Smooth muscle cell (in vitro differentiated cells): ENCODE measurements around the gene VWC2. TPM values are rescaled to one million over a fixed set of nuclear protein-coding genes. Genes with fewer than 3 reads are reported as not detected.

Experiments
- DNase-seq: peaks from one replicate; lab custom pipeline; 2025; ENCODE audit not compliant: unreplicated experiment; lab: John Stamatoyannopoulos, UW
- H2AFZ ChIP-seq: fragments of 200-600 bp; sonication (generic); 2 replicates; pipeline ENCODE4 v1.6.0; 2016; ENCODE audit warnings: antibody characterized with exemption, low read depth, mild to moderate bottlenecking
- H3F3A ChIP-seq: fragments of 200-600 bp; sonication (generic); 2 replicates; pipeline ENCODE4 v1.6.0; 2017; ENCODE audit warnings: antibody characterized with exemption, low read depth
- H3K27ac ChIP-seq: fragments of 200-600 bp; sonication (generic); 2 replicates; pipeline ENCODE4 v1.5.1; 2016; ENCODE audit warnings: low read depth, mild to moderate bottlenecking
- H3K27me3 ChIP-seq: fragments of 200-600 bp; sonication (generic); 2 replicates; pipeline ENCODE4 v1.6.1; 2016; ENCODE audit warnings: low read depth, mild to moderate bottlenecking
- H3K36me3 ChIP-seq: fragments of 200-600 bp; sonication (generic); 2 replicates; pipeline ENCODE4 v1.5.1; 2016; ENCODE audit warnings: low read depth
- H3K4me1 ChIP-seq: fragments of 200-600 bp; sonication (generic); 2 replicates; pipeline ENCODE4 v1.5.1; 2016; ENCODE audit warnings: low read depth
- H3K4me2 ChIP-seq: fragments of 200-600 bp; sonication (generic); 2 replicates; pipeline ENCODE4 v1.6.0; 2016; ENCODE audit warnings: mild to moderate bottlenecking
- H3K4me3 ChIP-seq: fragments of 200-600 bp; sonication (generic); 2 replicates; pipeline ENCODE4 v1.5.1; 2016; ENCODE audit warnings: mild to moderate bottlenecking
- H3K79me2 ChIP-seq: fragments of 200-600 bp; sonication (generic); 2 replicates; pipeline ENCODE4 v1.6.0; 2016; ENCODE audit warnings: low read depth, mild to moderate bottlenecking
- H3K9ac ChIP-seq: fragments of 200-600 bp; sonication (generic); 2 replicates; pipeline ENCODE4 v1.6.0; 2016; ENCODE audit warnings: low read depth
- H3K9me3 ChIP-seq: fragments of 200-600 bp; sonication (generic); replicated peaks from 2 replicates; pipeline ENCODE4 v1.5.1; 2016; ENCODE audit warnings: low read depth
- H4K20me1 ChIP-seq: fragments of 200-600 bp; sonication (generic); 2 replicates; pipeline ENCODE4 v1.6.0; 2016; ENCODE audit warnings: low read depth
- CTCF ChIP-seq: fragments of 200-600 bp; sonication (generic); IDR thresholded peaks from 2 replicates; pipeline ENCODE4 v1.5.1; 2017; ENCODE audit warnings: borderline replicate concordance, mild to moderate bottlenecking, antibody characterized with exemption; ENCODE audit not compliant: insufficient read depth, poor library complexity, severe bottlenecking
- WGBS: methylation state at CpG from one replicate; pipeline ENCODE4 v1.1.7; 2016; ENCODE audit warnings: low lambda C conversion rate; 5-methylcytosine and 5-hydroxymethylcytosine counted together
- polyA plus RNA-seq: library from polyadenylated mRNA; unstranded; fragments of >200 nt; fragmentation: Nextera tagmentation; extraction: Ambion mirVana; gene quantifications from 2 replicates; pipeline ENCODE4 v1.2.1, GENCODE V29; 2016
- total RNA-seq: library from RNA; depleted of rRNA; stranded (reverse); fragments of >200 nt; gene quantifications from 2 replicates; pipeline ENCODE4 v1.2.3, GENCODE V29; 2014

The VWC2 gene
- total and polyA plus RNA-seq, 2 experiments from 2014 or later = not detected

GRCh38 chr7:49774459-49775064, 1.1 kb downstream of the VWC2 start:
- TF ChIP-seq CTCF = no peak
- Histone ChIP-seq H3K79me2 (no peaks in the 10 kb centered on the region), H4K20me1 (no peaks in the 10 kb centered on the region), H3K27ac (no peak overlapping the region), H3K4me1 (peaks cover 18% of the 10 kb centered on the region), H2AFZ (peak overlapping the region; percentile 69), H3K27me3 (peaks cover 88% of the 10 kb centered on the region), H3K9me3 (no peaks in the 10 kb centered on the region), H3K9ac (no peak overlapping the region), H3F3A (no peaks in the 10 kb centered on the region), H3K36me3 (no peaks in the 10 kb centered on the region), H3K4me3 (peak overlapping the region; percentile 44), H3K4me2 (peak overlapping the region; percentile 90)
- WGBS = 2% methylated on average over 33 of the region's 36 CpGs
- DNase-seq = no peak

GRCh38 chr7:49775065-49775948, 1.9 kb downstream of the VWC2 start:
- no peak for TF ChIP-seq CTCF
- no peaks in the 10 kb centered on the region for H3K79me2 ChIP-seq
- peaks cover 80% of the 10 kb centered on the region for H3K27me3 ChIP-seq
- no peak overlapping the region for H3K9ac ChIP-seq
- no peaks in the 10 kb centered on the region for H3K36me3 ChIP-seq
- peaks cover 18% of the 10 kb centered on the region for H3K4me1 ChIP-seq
- H3K4me2 ChIP-seq = peak overlapping the region; percentile 90
- H3F3A ChIP-seq = no peaks in the 10 kb centered on the region
- H3K4me3 ChIP-seq = peak overlapping the region; percentile 44
- 2% methylated on average over 102 of the region's 106 CpGs for WGBS
- no peak overlapping the region for H3K27ac ChIP-seq
- no peak for DNase-seq
- no peaks in the 10 kb centered on the region for H4K20me1 ChIP-seq
- no peaks in the 10 kb centered on the region for H3K9me3 ChIP-seq
- peak overlapping the region; percentile 69 for H2AFZ ChIP-seq

- H2AFZ ChIP-seq = no peak overlapping the region
- H3K9me3 ChIP-seq = no peaks in the 10 kb centered on the region
- no peaks in the 10 kb centered on the region for H3K79me2 ChIP-seq
- peak overlapping the region; percentile 90 for H3K4me2 ChIP-seq
- H3K36me3 ChIP-seq = no peaks in the 10 kb centered on the region
- DNase-seq = no peak
- no peak for TF ChIP-seq CTCF
- H3K27me3 ChIP-seq = peaks cover 76% of the 10 kb centered on the region
- H3F3A ChIP-seq = no peaks in the 10 kb centered on the region
- no peak overlapping the region for H3K27ac ChIP-seq
- no peaks in the 10 kb centered on the region for H4K20me1 ChIP-seq
- 17% methylated on average over 25 of the region's 25 CpGs for WGBS
- H3K4me1 ChIP-seq = peaks cover 18% of the 10 kb centered on the region
- H3K9ac ChIP-seq = no peak overlapping the region
- H3K4me3 ChIP-seq = peak overlapping the region; percentile 44
Measured at GRCh38 chr7:49775949-49776443, 2.6 kb downstream of the VWC2 start.
